Chondrocyte (in vitro differentiated cells): ENCODE measurements around the gene DENND4C. TPM values are rescaled to one million over a fixed set of nuclear protein-coding genes. Genes with fewer than 3 reads are reported as not detected.
"Not testable (repeated sequence)": the region's sequence is repeated elsewhere in the genome, so short reads cannot be mapped to it uniquely, and the experiment has no call there.

ENCODE experiments used
- DNase-seq: peaks from one replicate; pipeline ENCODE4 v3.0.0; 2021; ENCODE audit warnings: mixed read lengths, low spot score
- H3K27ac Mint-ChIP-seq: one replicate; pipeline ENCODE4 v1.8.0; 2021; ENCODE audit warnings: mild to moderate bottlenecking, moderate library complexity, mixed read lengths; ENCODE audit not compliant: unreplicated experiment
- H3K27me3 Mint-ChIP-seq: 2 replicates; pipeline ENCODE4 v1.8.0; 2021; ENCODE audit warnings: low read depth, mixed read lengths
- H3K36me3 Mint-ChIP-seq: 2 replicates; pipeline ENCODE4 v1.8.0; 2021; ENCODE audit warnings: low read depth, mixed read lengths
- H3K4me1 Mint-ChIP-seq: 2 replicates; pipeline ENCODE4 v1.8.0; 2021; ENCODE audit warnings: low read depth, mild to moderate bottlenecking, mixed read lengths
- H3K4me3 Mint-ChIP-seq: one replicate; pipeline ENCODE4 v1.8.0; 2021; ENCODE audit warnings: mild to moderate bottlenecking, moderate library complexity, mixed read lengths; ENCODE audit not compliant: unreplicated experiment
- H3K9me3 Mint-ChIP-seq: 2 replicates; pipeline ENCODE4 v1.8.0; 2021; ENCODE audit warnings: low read depth, mixed read lengths
- CTCF ChIP-seq: fragments of 200-600 bp; sonication (generic); IDR thresholded peaks from 2 replicates; pipeline ENCODE4 v1.5.0; 2021; ENCODE audit warnings: antibody characterized with exemption, mild to moderate bottlenecking, moderate library complexity
- total RNA-seq: library from RNA; stranded (reverse); gene quantifications from 3 replicates; pipeline ENCODE4 v1.2.1, GENCODE V29; 2021

DENND4C gene
- total RNA-seq, 1 donor from 2014 or later: 27.0 TPM

DNA sequence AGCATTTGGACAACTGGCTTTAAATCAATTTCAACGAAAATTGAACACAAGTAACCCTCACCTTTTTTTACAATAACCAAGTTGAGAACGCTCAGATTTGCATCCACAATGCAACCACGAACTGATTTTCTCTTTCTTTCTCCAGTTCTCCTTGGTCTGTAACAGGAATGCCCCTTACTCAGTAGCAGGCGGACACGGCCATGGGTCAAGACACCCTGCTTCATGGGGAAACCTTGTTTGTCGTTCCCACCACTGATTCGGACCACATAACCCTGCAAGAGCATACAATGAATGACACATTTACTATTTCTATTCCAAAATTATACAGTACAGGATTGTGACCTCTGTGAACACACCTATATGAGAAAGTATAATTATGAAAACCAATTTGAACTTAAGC is 148.2 kb downstream of the DENND4C start:
- peak overlapping the region; percentile 99 for H3K27ac Mint-ChIP-seq
- peaks cover 35% of the 10 kb centered on the region for H3K36me3 Mint-ChIP-seq
- H3K4me1 Mint-ChIP-seq: peaks cover 54% of the 10 kb centered on the region
- peak overlapping the region; percentile 95 for H3K4me3 Mint-ChIP-seq
- no peak for TF ChIP-seq CTCF
- H3K27me3 Mint-ChIP-seq: no peaks in the 10 kb centered on the region
- DNase-seq: no peak
- no peaks in the 10 kb centered on the region for H3K9me3 Mint-ChIP-seq

- Mint-ChIP-seq H3K36me3 (peaks cover 35% of the 10 kb centered on the region), H3K4me3 (peak overlapping the region; percentile 95), H3K4me1 (peaks cover 54% of the 10 kb centered on the region), H3K9me3 (no peaks in the 10 kb centered on the region), H3K27me3 (no peaks in the 10 kb centered on the region), H3K27ac (peak overlapping the region; percentile 99)
- no peak for TF ChIP-seq CTCF
- DNase-seq: no peak
Measured at GRCh38 chr9:19379283-19379682, 148.8 kb downstream of the DENND4C start.

DNA sequence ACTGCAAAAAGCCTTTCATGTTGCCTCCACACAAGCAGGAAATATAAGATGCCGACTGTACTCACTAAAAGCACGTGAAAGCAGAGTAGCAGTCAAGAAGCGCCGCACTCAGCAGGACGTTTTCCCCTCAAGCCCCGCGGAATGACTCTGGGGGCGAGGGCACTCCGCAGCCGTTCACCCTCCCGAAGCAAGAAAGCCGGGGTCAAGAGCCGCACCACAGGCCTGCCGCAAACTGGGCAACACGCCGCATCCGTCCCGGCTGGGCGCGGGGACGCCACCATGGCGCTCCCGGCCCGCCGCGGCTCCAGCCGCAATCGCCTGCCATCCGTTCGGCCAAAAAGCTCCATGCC is 149.2 kb downstream of the DENND4C start:
- Mint-ChIP-seq H3K27me3 (no peaks in the 10 kb centered on the region), H3K9me3 (no peaks in the 10 kb centered on the region), H3K4me1 (peaks cover 54% of the 10 kb centered on the region), H3K36me3 (peaks cover 35% of the 10 kb centered on the region), H3K27ac (peak overlapping the region; percentile 99), H3K4me3 (peak overlapping the region; percentile 95)
- no peak for DNase-seq
- no peak for TF ChIP-seq CTCF

DNA sequence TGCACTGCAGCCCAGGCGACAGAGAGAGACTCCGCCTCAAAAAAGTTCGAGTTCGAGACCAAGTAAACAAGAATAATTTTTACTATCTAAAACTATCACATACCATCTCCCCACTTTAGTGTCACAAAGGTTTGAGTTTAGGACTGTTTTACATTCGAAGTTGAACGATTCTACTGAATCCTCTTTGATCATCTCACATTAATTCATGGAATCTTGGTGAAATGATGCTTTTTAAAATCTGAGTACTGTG is 150.3 kb downstream of the DENND4C start:
- no peak for TF ChIP-seq CTCF

GRCh38 chr9:19381656-19382055 is 151.2 kb downstream of the DENND4C start:
- Mint-ChIP-seq H3K27me3 (no peaks in the 10 kb centered on the region), H3K4me3 (no peak overlapping the region), H3K4me1 (peaks cover 45% of the 10 kb centered on the region), H3K27ac (no peak overlapping the region), H3K36me3 (peaks cover 22% of the 10 kb centered on the region), H3K9me3 (no peaks in the 10 kb centered on the region)
- DNase-seq: no peak
- no peak for TF ChIP-seq CTCF

More for the DNA sequence above, 150.3 kb downstream of the DENND4C start:
- Mint-ChIP-seq H3K36me3 (peaks cover 30% of the 10 kb centered on the region), H3K9me3 (no peaks in the 10 kb centered on the region), H3K27ac (peak overlapping the region; percentile 99), H3K4me1 (peaks cover 49% of the 10 kb centered on the region), H3K27me3 (no peaks in the 10 kb centered on the region), H3K4me3 (peak overlapping the region; percentile 95)
- DNase-seq: no peak

- not testable (repeated sequence) for H3K27me3 Mint-ChIP-seq, DNase-seq, H3K4me3 Mint-ChIP-seq, H3K27ac Mint-ChIP-seq, H3K9me3 Mint-ChIP-seq, H3K36me3 Mint-ChIP-seq
- peaks cover 22% of the 10 kb centered on the region for H3K4me1 Mint-ChIP-seq
Measured at GRCh38 chr9:19385212-19385611, 154.7 kb downstream of the DENND4C start.
